Inflammatory macrophage (primary cell): ENCODE results near the gene UPK3A.
"Not testable (repeated sequence)": the region's sequence is repeated elsewhere in the genome, so short reads cannot be mapped to it uniquely, and the experiment has no call there.

ENCODE experiments used
- DNase-seq, 2 donors: peaks; one replicate each; pipeline ENCODE4 v3.0.0-alpha.2; 2020 to 2022

Gene UPK3A

GRCh38 chr22:45281010-45281409 lies 3.7 kb upstream of the UPK3A start:
- DNase-seq = no peak

DNA sequence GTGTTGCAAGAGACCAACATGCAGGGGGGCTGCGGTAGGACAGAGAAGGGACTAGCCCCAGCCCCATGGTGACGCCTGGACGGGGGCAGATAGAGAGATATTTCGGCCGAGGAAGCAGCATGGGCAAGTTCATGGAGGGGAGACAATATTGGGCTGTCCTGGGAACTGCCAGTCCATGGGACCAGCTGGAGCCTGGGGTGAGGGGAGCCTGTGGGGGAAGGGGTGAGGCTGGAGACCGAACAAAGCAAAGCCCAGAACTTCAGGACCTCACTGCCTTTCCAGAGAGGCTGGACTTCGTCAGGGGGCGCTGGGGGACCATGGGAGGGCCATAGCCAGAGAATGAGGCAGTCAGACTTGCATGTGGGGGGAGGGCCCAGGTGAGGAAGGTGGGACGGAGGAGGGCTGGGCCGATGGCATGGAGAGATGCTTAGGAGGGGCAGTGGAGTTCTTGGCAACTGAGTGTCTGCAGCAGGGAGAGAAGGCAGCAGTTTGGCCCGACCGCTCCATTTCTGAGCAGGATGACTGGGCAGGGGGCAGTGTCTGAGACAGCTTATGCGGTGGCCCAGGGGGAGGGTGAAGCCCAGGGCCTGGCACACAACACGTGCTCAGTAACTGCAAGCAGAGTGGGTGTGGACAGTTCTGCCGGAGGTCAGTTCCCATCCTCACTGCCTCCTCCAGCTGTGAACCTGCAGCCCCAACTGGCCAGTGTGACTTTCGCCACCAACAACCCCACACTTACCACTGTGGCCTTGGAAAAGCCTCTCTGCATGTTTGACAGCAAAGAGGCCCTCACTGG lies 712 bp downstream of the UPK3A start:
- DNase-seq = peak; percentile 17 to 35

GRCh38 chr22:45286854-45287551 lies 2.3 kb downstream of the UPK3A start:
- DNase-seq = no peak

GRCh38 chr22:45290410-45290936 lies 5.7 kb downstream of the UPK3A start:
- DNase-seq = peak; percentile 26 to 55

GRCh38 chr22:45291061-45291930 lies 6.5 kb downstream of the UPK3A start:
- DNase-seq = no peak

GRCh38 chr22:45291931-45292290 lies 7.2 kb downstream of the UPK3A start:
- peak; percentile 51 to 56 for DNase-seq

DNA sequence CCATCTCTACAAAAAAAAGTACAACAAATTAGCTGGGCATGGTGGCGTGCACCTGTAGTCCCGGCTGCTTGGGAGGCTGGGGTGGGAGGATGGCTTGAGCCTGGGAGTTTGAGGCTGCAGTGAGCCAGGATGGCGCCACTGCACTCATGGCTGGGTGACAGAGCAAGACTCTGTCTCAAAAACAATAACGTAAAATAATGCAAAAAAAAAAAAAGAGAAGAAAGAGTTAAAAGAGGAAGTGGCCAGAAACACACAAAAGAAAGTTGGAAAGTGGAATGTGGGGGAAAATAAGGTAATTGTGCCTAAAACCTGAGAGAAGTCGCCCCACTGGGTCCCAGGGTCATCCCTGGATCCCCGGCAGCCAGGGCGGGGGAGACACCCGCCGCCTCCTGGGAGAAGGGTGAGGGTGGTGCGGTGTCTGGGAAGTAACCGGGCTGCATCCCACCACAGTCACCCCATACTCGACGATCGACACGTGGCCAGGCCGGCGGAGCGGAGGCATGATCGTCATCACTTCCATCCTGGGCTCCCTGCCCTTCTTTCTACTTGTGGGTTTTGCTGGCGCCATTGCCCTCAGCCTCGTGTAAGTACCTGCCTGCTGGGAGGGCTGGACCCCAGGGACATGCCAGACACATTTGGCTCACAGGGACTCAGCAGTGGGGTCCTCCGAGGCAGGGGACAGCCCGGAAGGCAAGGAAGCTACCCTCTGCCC lies 8.1 kb downstream of the UPK3A start:
- peak in 1 of 2 donors; percentile 49 for DNase-seq

DNA sequence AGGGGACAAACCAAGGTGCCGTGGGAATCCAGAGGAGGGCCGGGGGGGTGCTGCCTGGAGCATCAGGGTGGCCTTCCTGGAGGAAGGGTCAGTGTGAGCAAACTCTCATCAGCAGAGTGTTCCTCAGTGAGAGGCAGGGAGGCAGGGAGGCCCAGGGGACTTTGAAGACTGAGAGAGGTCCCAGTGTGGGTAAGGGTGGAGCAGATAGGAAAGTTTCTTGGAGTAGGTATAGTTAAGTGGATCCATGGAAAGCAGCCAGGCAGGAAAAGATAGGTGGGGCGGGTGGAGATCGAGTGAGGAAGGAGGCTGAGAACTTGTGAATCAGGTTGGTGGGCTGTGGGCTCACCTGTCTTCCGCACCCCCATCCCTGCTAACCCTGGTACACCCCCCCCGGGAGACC lies 9.3 kb downstream of the UPK3A start:
- DNase-seq = no peak

- DNase-seq = not testable (repeated sequence)
Measured at GRCh38 chr22:45295004-45295403, 10.3 kb downstream of the UPK3A start.

- no peak for DNase-seq
Measured at GRCh38 chr22:45295492-45295891, 10.7 kb downstream of the UPK3A start.

DNA sequence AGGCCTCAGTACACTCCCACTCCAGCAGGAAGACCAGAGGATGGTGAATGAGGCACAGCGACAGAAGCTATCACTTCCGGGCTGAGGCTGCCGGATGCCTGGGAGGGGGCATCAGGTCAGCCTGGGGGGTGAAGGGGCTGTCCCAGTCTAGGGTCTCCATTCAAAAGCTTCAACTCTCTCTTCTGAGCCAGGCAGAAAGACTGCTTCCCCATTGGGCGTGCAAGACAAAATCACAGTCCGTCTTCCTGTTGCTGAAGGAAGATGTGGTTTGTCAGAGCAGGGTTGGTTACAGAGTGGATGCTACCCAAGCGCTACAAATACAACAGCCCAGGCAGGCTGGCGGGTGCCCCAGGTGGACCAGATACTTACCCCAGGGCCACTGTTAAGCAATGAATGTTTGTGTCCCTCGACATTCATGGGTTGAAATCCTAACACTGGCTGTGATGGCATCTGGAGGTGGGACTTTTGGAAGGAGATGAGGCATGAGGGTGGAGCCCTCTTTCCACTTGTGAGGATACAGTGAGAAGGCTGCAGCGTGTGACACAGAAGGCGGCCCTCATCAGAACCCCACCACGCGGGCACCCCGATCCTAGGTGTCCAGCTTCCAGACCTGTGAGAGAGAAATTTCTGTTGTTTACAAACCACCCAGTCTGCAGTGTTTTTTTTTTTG lies 12.0 kb downstream of the UPK3A start:
- DNase-seq = peak; percentile 29 to 40

DNA sequence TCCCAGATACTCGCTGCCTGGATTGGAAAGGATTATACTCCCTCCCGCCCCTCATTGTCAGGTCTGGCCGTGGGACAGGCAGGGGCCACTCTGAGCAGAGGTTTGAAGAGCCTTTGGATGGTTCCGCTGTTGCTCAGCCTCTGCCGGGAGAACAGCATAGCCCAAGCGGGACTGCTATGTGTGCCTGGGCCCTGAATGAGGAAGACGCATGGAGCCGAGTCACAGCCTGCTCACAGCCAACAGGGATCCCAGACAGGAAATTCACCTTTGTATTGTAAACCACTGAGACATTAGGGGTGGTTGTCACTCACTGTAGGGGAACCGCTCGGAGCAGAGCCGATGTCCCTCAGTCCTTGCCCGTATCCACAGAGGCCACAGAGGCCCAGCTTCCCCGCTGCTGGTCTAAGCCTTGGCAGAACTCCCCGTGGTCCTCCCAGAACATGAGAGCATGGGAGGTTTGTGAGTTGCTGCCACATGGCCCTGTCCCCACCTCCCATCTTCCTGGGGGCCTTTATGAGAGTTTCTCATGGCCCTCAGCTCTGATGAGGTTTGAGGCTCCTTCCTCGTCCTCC lies 14.3 kb downstream of the UPK3A start:
- no peak for DNase-seq

GRCh38 chr22:45302751-45303150 lies 18.0 kb downstream of the UPK3A start:
- DNase-seq = no peak

DNA sequence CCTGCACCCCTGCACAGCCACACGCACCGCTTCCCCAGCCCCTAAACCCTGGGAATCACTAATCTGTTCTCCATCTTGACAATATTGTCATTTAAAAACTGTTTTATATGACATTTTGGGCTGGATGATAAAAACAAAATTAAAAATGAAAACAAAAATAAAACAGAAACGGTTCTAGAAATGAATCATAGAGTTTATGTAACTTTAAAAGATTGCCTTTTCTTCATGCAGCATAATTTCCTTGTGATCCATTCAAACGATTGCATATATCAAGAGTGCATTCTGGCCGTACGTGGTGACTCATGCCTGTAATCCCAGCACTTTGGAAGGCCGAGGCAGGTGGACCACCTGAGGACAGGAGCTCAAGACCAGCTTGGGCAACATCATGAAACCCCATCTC lies 18.4 kb downstream of the UPK3A start:
- no peak for DNase-seq

GRCh38 chr22:45304971-45305370 lies 20.2 kb downstream of the UPK3A start:
- no peak for DNase-seq

GRCh38 chr22:45305456-45306075 lies 20.8 kb downstream of the UPK3A start:
- peak; percentile 41 to 50 for DNase-seq

GRCh38 chr22:45306139-45306538 lies 21.4 kb downstream of the UPK3A start:
- no peak for DNase-seq

GRCh38 chr22:45308391-45308956 lies 23.7 kb downstream of the UPK3A start:
- DNase-seq = peak; percentile 44 to 81

GRCh38 chr22:45308957-45309421 lies 24.2 kb downstream of the UPK3A start:
- peak in 1 of 2 donors; percentile 33 for DNase-seq
